Endothelial cell of umbilical vein (primary cell): Measurements from ENCODE around the gene SLC25A17.

Source experiments
- CTCF ChIP-seq, 2 donors: IDR thresholded peaks; 1 replicate in 1 of 2; 2 replicates in 1 of 2; pipeline ENCODE4 v1.5.1; 2011; ENCODE audit warnings: low read length in 2 of 2, mild to moderate bottlenecking in 2 of 2, moderate library complexity in 2 of 2, control low read depth in 1 of 2, inconsistent platforms in 1 of 2, low read depth in 1 of 2; ENCODE audit not compliant: insufficient read depth in 1 of 2; ENCODE audit errors: extremely low read depth in 1 of 2
- EZH2 ChIP-seq: IDR thresholded peaks from 2 replicates; pipeline ENCODE4 v1.6.1; 2012; ENCODE audit warnings: borderline replicate concordance, low read depth, mild to moderate bottlenecking, moderate library complexity, low read length, inconsistent platforms; ENCODE audit not compliant: severe bottlenecking
- FOS ChIP-seq: IDR thresholded peaks from 2 replicates; pipeline ENCODE4 v1.6.1; 2011; ENCODE audit warnings: mild to moderate bottlenecking, low read length, moderate library complexity, borderline replicate concordance; ENCODE audit not compliant: insufficient read depth
- GATA2 ChIP-seq: IDR thresholded peaks from 2 replicates; pipeline ENCODE4 v1.7.0; 2011; ENCODE audit warnings: low read depth, mild to moderate bottlenecking, moderate library complexity, mixed read lengths, low read length; ENCODE audit not compliant: insufficient read length, insufficient read depth
- JUN ChIP-seq: IDR thresholded peaks from 2 replicates; pipeline ENCODE4 v1.6.1; 2011; ENCODE audit warnings: borderline replicate concordance, low read depth; ENCODE audit not compliant: insufficient read length, insufficient read depth

- no peak for TF ChIP-seq GATA2
- no peak for TF ChIP-seq EZH2
- no peak for TF ChIP-seq FOS
- no peak for TF ChIP-seq CTCF (IDR thresholded peaks at IDR 0.05; ENCODE audit: extremely low read depth in 1 of 2, insufficient read depth in 1 of 2, low read depth in 1 of 2, low read length in 2 of 2)
- TF ChIP-seq JUN = no peak
These were observed 36.9 kb upstream of the SLC25A17 start for GRCh38 chr22:40855979-40856512.
